ENCODE measurements around the gene TRH.

DNA sequence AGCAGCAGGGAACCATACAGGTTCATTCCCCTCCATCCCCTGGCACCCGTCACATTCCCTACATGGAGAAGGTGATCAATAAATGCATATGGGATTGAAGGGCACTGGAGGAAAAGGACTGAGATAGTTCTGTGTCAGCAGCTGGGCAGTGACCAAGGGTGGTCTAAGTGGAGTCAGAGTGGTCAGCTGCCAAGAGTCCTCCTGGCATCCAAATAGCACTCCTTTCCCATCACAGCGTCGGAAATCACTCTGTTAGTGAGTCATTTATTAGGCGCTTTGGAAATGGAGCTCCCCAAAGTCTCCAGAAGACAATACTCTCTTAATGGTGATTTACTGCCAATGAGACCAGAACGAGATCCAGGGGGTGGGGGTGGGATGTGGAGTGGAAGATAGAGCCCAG, 6.8 kb upstream of the TRH start:
- TF ChIP-seq, protein P1, sequence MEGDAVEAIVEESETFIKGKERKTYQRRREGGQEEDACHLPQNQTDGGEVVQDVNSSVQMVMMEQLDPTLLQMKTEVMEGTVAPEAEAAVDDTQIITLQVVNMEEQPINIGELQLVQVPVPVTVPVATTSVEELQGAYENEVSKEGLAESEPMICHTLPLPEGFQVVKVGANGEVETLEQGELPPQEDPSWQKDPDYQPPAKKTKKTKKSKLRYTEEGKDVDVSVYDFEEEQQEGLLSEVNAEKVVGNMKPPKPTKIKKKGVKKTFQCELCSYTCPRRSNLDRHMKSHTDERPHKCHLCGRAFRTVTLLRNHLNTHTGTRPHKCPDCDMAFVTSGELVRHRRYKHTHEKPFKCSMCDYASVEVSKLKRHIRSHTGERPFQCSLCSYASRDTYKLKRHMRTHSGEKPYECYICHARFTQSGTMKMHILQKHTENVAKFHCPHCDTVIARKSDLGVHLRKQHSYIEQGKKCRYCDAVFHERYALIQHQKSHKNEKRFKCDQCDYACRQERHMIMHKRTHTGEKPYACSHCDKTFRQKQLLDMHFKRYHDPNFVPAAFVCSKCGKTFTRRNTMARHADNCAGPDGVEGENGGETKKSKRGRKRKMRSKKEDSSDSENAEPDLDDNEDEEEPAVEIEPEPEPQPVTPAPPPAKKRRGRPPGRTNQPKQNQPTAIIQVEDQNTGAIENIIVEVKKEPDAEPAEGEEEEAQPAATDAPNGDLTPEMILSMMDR (IDR thresholded peaks at IDR 0.05), result no peak
- TF ChIP-seq POLR2A (IDR thresholded peaks at IDR 0.05) (no peak), POLR2AphosphoS5 (IDR thresholded peaks at IDR 0.05) (no peak)
